ENCODE data around the gene CASK.
"Not testable (repeated sequence)": the region's sequence is repeated elsewhere in the genome, so short reads cannot be mapped to it uniquely, and the experiment has no call there.

CASK gene

DNA sequence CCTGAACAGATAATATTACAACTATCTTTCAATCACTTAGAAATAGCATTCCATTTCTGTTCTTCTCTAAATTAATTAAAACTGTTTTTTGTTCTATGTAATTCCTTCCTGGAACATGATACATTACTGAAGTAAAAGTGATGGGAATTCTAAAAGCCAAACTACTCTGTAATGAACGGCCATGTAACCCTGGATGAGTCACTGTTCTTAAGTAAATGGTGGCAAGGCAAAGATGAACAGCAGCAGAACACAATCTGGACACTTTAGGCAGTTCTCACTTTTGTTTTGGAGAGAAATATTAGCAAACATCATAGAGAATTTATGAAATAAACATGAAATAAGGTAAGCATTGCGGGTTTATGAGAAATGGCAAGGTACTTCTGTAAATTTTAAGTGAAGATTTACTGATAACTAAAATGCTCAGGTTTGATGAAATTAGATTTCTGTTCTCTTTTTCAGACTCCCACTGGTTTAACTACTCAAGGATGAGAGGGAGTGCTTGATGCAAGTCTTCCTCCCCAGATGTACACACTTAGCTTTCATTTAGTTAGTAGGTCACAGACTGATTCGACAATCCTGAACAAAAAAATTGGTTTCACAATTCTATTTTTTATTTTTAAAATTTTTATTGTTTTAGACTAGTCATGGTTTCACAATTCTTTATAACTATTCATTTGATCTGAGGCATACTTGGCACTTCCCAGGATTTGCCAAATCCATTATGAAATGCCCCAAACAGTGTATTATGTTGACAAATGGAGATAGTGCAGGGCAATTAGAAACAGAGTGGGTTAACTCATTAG lies 200.3 kb downstream of the CASK start:
- TF ChIP-seq POLR2A (IDR thresholded peaks at IDR 0.05; ENCODE audit: low read length) (no peak), GATA1 (IDR thresholded peaks at IDR 0.05; ENCODE audit: low read depth, low read length) (no peak)
- no peak for DNase-seq

DNA sequence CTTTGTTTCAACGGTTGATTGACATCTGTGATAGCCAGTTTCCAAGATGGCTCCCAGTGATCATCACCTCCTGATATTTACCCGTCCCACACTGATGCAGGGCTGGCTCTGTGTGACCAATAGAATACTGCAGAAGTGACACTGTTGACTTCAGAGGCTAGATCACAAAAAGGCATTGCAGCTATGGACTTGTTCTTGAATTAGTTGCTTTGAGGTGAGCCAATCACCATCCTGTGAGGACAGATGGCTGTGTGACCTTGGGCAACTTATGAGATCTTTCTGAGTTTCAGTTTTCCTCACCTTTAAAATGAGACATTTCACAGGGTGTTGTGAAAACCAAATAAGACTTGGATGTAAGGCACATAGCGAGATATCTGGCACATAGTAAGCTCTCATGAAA lies 201.1 kb downstream of the CASK start:
- TF ChIP-seq POLR2A (IDR thresholded peaks at IDR 0.05; ENCODE audit: low read length): no peak
- no peak for TF ChIP-seq GATA1 (IDR thresholded peaks at IDR 0.05; ENCODE audit: low read depth, low read length)
- no peak for DNase-seq

DNA sequence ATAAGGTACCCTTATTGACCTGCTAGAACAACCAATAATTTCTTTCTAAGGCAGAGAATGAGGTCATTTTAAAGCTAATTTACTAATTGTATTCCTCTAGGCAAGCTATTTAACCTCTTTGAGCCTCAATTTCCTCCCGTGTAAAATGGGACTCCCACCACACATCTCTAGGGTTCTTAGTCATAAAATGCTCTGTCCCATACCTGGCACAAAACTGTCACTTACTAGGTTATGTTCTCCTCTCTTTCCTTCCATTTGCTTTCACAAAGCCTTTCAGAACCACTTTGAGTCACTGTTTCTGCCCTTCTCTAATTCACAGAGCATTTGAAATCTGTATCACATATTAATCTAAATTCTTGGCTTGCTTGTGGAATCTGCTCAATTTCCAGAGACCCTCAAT lies 201.8 kb downstream of the CASK start:
- TF ChIP-seq GATA1 (IDR thresholded peaks at IDR 0.05; ENCODE audit: low read depth, low read length) (no peak), POLR2A (IDR thresholded peaks at IDR 0.05; ENCODE audit: low read length) (no peak)
- no peak for DNase-seq

DNA sequence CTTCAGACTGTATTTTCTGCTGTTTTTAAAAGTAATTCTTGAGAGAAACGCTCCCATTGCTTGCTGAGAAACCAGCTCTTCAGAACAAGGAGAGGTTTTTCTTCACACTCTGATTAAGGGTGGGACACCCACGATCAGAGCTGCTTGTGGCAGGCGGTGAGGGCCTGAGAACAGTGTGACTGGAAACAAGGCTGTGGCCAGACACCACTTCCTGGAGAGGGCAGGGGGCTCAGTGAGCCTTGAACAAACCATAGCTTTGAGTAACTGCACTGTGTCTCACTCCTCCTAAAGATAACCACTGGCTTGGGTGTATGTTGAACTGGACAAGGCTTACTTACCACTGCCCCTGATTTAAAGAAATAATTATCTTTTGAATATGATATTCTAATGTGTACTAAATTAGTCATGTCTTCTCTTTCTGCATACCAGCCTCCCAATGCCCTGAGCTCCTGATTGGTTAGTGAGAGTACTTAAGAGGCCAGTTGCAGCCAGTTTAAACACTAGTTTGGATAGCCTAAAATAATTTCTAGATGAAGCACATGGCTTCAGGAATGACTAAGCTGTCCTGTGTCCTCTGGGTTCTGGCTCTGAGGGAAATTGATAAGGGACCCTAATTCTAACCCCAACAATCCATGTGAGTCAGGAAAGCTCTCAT lies 203.1 kb downstream of the CASK start:
- no peak for TF ChIP-seq GATA1 (IDR thresholded peaks at IDR 0.05; ENCODE audit: low read depth, low read length)
- no peak for TF ChIP-seq POLR2A (IDR thresholded peaks at IDR 0.05; ENCODE audit: low read length)
- DNase-seq: no peak

DNA sequence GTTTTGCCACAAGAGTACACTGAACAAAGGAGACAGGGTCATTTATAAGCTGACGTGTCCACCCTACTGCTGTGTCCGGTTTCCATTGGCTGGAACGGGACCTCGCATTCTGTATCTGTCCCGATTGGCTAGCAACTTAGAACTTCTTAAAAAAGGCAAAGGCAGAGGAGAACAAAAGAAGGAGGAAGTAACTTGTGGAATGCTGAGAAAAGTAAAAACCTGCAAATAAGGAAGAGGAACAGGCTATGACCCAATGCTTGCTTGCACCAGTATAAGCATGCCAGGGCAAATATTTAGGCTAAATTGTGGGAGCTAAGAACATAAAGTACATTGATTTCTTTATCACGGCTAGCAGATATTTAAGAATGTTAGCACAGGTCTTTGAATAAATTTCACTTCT lies 203.7 kb downstream of the CASK start:
- not testable (repeated sequence) for DNase-seq

DNA sequence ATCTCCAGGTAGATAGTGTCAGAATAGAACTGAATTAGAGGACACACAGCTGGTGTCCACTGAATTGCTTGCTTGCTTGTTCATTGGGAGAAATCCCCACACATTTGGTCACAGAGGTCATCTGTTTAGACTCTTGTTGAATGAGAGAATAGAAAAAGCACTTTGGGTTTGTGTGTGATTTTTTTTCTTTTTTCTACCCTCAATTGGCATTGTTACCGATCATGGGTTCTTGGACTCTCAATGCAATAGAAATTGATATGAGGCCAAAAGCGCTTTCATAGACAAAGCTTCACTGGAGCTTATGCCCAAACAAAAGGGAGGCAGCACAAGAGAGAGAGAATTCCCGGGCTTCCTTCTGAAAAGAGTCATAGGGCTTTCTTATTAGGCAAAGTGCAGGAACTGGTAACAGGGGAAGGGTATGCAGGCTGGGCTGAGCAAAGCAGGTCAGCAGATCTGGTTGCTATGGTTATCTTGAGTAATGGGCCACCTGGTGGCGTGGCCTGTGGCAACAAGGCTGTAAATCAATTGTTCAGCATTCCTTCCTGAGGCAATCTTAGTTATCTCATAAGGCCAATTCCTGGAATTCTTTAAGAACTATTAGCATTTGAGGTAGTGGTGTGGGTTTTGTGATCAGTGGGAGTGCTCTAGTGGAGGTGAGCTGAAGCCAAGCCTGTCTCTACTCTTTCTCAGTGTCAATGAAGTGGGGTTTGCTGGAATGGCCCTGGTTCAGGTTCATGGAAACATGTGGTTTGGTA lies 204.7 kb downstream of the CASK start:
- DNase-seq: no peak
- TF ChIP-seq POLR2A (IDR thresholded peaks at IDR 0.05; ENCODE audit: low read length): no peak

DNA sequence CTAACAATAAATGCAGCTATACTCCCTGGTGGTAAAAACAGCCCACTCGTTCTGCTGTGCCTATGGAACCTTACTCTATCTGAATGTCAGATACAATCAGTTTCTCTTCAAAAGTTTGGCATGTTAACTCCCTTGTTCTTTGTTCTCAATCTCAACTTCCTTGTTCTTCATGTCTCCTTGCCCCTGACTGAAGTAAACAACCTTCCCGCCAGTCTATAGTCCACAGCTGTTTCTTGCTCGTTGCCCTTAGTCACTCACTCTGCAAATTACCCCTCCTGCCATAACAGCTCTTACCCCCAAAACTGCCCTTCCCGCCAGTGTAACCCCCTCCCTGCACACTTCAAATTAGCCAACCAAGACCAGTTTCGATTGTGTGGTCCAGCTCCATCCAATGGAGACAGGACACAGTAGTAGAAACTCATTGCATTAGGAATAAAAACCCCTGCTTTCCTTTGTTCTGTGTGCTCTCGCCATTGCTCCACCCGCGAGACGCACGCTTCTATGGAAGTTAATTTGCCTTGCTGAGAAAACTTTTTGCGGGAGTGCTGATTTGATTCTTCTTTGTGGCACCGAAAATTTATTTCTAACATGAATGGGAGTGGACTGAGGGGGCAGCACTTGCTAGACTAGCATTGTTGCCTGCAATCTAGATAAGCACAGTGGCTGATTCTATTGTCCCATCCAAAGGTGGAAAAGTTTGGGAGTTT lies 206.4 kb downstream of the CASK start:
- no peak for DNase-seq
- TF ChIP-seq POLR2A (IDR thresholded peaks at IDR 0.05; ENCODE audit: low read length): no peak
- no peak for TF ChIP-seq GATA1 (IDR thresholded peaks at IDR 0.05; ENCODE audit: low read depth, low read length)

DNA sequence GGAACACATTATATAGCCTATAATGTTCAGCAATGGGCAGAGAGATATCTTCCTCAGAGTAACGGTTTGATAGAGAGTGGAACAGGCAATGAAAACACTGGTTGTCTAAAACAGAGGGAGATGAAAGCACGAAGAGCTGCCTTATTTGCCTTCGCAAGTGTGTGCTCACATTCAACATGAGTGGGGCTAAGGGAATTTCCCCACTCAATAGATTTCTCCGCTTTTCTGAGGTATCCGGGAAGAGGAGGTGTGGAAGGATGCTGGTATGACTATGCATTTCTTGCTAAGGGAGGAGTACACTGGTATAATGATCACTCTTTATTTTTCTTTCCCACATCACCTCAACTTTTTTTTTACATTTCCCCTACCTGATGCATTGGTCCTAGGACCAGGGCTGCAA lies 207.1 kb downstream of the CASK start:
- TF ChIP-seq POLR2A (IDR thresholded peaks at IDR 0.05; ENCODE audit: low read length) (no peak), GATA1 (IDR thresholded peaks at IDR 0.05; ENCODE audit: low read depth, low read length) (no peak)
- DNase-seq: no peak

DNA sequence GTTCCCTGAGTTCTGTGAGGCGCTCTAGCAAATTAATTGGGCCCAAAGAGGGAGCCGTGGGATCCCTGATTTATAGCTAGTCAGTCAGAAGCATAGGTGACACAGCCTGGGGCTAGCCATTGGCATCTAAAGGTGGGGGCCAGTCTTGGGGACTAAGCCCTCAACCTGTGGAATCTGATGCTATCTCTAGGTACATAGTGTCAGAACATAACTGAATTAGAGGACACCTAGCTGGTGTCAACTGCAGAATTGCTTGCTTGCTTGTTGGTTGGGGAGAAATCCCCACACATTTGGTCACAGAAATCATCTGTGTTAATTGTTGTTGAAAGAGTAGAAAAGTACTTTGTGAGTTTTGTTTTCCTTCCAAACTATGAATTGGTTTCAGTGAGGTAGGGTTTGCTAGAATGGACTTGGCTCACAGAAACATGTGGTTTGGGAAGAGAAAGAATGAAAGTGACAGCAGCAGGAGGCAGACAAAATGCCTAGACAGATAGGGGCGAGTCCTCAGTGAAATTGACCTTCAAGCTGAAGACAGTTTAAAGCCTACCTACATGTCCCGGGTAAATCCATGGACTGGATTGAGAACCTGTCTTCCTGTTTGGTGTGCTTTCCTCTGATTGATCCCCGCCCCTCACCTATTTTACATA lies 212.2 kb downstream of the CASK start:
- DNase-seq: no peak
- no peak for TF ChIP-seq GATA1 (IDR thresholded peaks at IDR 0.05; ENCODE audit: low read depth, low read length)
- TF ChIP-seq POLR2A (IDR thresholded peaks at IDR 0.05; ENCODE audit: low read length): no peak

DNA sequence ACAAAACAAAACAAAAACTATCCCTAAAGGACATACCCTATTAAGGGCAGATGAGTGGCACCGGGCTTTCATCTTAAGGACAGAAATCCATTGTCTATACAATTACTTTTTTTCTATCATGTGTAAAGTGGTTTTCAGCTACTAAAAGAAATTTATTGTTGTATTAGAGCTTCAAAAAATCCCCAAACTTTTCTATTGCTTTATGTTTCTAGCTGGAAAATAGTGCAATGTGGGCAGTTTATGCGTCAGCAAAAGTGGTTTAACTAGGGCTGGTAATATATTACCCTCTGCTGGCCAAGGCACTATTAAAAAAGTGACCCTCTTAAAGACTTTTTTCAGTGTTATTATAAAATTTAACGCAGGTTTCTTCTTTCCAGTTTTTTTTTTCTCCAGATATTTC lies 214.9 kb downstream of the CASK start:
- TF ChIP-seq GATA1 (IDR thresholded peaks at IDR 0.05; ENCODE audit: low read depth, low read length) (no peak), POLR2A (IDR thresholded peaks at IDR 0.05; ENCODE audit: low read length) (no peak)
- peak; percentile 0 to 1 for DNase-seq

DNA sequence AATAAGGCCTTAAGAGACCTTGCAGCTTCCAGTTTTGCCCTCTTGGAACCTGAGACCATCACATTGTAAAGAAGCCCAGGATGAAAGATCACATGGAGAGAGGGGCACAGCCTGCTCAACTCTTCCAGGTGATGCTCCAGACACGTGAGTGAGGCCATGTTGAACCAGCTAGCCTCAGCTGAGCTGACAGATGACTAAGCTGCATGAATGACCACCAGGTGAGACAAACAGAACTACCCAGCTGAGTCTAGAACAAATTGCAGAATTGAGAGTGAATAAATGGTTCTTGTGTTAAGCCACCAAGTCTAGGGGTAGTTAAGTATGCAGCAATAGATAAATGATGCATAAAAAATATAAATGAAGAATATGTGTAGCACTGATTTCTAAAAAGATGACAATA lies 216.1 kb downstream of the CASK start:
- no peak for DNase-seq
- TF ChIP-seq GATA1 (IDR thresholded peaks at IDR 0.05; ENCODE audit: low read depth, low read length) (no peak), POLR2A (IDR thresholded peaks at IDR 0.05; ENCODE audit: low read length) (no peak)

DNA sequence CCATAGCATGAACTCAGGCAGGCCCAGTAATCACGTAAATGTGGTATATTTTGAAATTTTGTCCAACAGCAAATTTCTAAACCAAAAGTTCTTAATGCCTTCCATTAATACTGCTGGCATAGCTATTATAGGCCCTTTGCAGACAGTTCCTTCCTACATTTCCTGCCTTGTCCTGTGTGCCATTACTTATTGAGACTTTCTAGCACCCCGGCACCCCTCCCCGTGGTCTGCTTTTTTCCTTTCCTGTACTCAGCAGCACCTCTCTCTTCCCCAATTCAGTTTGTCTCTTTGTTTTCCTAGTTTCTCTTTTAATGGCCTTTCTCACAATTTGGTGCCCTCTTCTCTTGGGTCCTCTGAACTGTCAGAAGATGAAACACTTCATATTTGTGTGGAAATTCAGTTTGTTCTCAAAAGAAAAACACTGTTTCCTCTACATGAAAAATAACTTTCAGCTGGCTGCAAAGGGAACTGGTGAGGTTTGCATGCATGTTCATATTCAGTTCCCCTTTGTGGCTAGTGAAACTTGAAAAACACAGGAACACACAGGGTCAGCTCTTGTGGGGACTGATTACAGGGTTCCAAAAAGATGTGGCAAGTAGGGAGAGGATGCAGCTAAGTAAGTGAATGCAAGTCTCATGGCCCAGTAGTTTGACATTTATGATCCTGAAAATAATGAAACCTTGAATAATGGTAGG lies 217.5 kb downstream of the CASK start:
- no peak for DNase-seq
- no peak for TF ChIP-seq POLR2A (IDR thresholded peaks at IDR 0.05; ENCODE audit: low read length)
- no peak for TF ChIP-seq GATA1 (IDR thresholded peaks at IDR 0.05; ENCODE audit: low read depth, low read length)

DNA sequence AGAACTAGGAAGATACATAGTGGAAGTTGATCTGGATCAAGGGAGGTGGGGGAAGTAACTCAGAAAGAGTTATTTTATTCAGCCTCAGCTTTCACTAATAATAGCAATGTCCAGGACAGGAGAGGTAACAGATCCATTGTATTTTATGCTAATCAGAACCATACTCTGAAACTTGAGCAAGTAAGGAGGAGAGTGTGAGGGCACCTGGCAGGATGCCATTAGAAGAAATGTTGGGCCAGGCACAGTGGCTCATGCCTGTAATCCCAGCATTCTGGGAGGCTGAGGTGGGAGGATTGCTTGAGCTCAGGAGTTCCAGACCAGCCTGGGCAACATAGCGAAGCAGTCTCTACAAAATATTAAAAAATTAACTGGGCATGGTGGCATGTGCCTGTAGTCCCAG lies 218.3 kb downstream of the CASK start:
- no peak for TF ChIP-seq GATA1 (IDR thresholded peaks at IDR 0.05; ENCODE audit: low read depth, low read length)
- no peak for TF ChIP-seq POLR2A (IDR thresholded peaks at IDR 0.05; ENCODE audit: low read length)
- DNase-seq: no peak

Measured in erythroblast (primary cell).